Uterus (tissue), 2 donors: Measurements from ENCODE around the gene ZNF12.

Source experiments
- CTCF ChIP-seq, 4 experiments: fragments of 200-600 bp in 2 of 4; fragments of 450-650 bp in 2 of 4; sonication (generic) in 2 of 4; IDR thresholded peaks; one replicate each; pipeline ENCODE4 v1.5.1; 2016 to 2019; ENCODE audit warnings: antibody characterized with exemption in 4 of 4, mild to moderate bottlenecking in 2 of 4, moderate library complexity in 1 of 4
- POLR2A ChIP-seq, 2 donors: fragments of 450-650 bp; IDR thresholded peaks; one replicate each; pipeline ENCODE4 v1.6.1; 2016; ENCODE audit warnings: antibody characterized with exemption in 2 of 2, mild to moderate bottlenecking in 1 of 2, moderate library complexity in 1 of 2

- TF ChIP-seq CTCF (IDR thresholded peaks at IDR 0.05) (no peak), POLR2A (IDR thresholded peaks at IDR 0.05) (no peak)
These were observed 67.1 kb downstream of the ZNF12 start for GRCh38 chr7:6639627-6640026.
